ENCODE data around the gene SDR42E2.
"Not testable (repeated sequence)": the region's sequence is repeated elsewhere in the genome, so short reads cannot be mapped to it uniquely, and the experiment has no call there.

SDR42E2 gene

DNA sequence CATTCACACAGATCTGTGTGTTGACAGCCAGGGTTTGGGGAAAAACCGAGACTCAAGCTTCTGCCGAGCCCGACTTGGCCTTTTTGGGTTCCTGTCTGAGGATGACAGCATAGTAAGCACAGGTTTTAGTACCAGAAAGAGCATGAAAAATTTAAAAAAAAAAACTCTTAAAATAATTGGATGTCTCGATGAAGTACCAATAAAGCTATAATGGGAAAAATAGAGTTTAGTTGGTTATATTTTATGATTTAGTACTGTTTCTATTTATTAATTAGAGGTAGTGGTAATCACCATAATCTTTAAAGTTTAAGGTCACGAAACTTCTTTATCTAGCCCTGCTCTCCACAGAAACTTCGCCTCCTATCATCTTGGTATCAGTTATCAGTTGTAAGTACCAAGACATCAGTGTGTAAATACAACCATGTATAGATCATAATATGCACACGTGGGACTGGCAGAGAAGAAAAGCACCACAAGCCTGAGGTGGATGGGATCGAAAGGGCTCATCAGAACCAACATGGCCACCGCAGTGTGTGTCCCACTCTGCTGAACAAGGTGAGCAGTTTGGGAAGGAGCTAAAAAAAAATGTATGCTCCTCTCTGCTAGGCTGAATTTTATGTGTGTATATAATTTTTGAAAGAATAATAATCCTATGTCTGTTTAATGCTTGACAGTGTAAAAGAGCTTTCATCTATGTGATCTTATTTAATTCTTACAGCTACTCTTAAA, 29.4 kb downstream of the SDR42E2 start:
- Mint-ChIP-seq H3K27ac (peak overlapping the region; percentile 96), H3K4me1 (peaks cover 51 to 65% of the 10 kb centered on the region in 2 donors), H3K9me3 (peaks cover 11 to 12% of the 10 kb centered on the region in 2 donors), H3K27me3 (peaks cover 4 to 5% of the 10 kb centered on the region in 2 donors), H3K4me3 (peak overlapping the region; percentile 88 to 91), H3K36me3 (peaks cover 8 to 22% of the 10 kb centered on the region in 2 donors)
- DNase-seq: no peak
- no peak for ATAC-seq (replicated peaks)

DNA sequence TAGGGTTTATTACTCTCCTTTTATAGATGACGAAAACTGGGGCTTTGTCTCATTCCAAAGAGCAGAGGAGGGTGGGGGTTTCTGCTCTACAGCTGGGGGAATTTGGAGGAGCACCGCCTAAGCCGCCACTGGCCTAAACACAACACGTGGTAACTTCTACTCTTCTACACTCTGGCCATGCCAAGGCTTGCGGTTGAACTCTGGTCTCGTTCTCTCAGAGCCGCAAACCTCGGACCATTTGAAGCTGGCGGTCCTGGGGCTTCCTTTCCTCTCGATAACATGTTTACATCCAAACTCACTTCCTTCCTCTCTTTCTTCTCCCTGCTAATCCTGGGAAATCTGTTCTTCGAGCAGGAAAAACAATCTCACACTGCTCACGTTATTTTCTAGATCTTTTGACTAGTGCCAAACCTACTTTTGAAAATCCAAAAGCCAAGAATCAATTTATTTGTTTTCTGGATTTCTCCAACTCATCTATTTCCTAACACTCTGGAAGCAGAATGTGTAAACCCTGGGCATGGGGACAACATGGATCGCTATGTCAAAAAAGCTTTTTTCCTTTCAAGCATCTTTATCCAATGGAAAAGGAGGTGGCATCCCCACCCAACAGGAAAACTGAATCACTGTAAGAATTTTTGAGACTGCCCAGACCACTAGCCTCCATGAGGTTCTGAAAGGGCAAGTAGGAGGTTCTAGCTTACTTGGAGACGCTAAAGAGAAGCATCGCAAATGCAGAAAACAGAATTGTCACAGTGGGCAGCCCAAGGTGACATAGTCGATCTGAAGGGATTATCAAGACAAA, 30.2 kb downstream of the SDR42E2 start:
- peaks cover 8 to 22% of the 10 kb centered on the region in 2 donors for H3K36me3 Mint-ChIP-seq
- peak overlapping the region; percentile 73 to 91 for H3K4me3 Mint-ChIP-seq
- peak; percentile 28 to 35 for ATAC-seq (replicated peaks)
- peaks cover 50 to 65% of the 10 kb centered on the region in 2 donors for H3K4me1 Mint-ChIP-seq
- peaks cover 11 to 12% of the 10 kb centered on the region in 2 donors for H3K9me3 Mint-ChIP-seq
- H3K27me3 Mint-ChIP-seq: peaks cover 4 to 5% of the 10 kb centered on the region in 2 donors
- DNase-seq: peak; percentile 83
- H3K27ac Mint-ChIP-seq: peak overlapping the region; percentile 92

DNA sequence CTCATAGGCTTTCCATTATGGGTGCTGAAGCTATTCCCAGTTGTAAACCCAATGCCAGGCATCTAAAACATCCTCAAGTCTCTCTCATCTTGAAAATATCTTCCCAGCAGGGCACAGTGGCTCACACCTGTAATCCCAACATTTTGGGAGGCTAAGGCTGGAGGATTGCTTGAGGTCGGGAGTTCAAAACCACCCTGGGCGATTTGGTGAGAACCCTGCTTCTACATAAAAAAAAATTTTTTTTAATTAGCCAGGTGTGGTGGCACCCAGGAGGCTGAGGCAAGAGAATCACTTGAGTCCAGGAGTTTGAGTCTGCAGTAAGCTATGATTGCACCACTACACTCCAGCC, 30.7 kb downstream of the SDR42E2 start:
- peaks cover 8 to 22% of the 10 kb centered on the region in 2 donors for H3K36me3 Mint-ChIP-seq
- no peak overlapping the region for H3K4me3 Mint-ChIP-seq
- DNase-seq (no peak), ATAC-seq (replicated peaks) (no peak)
- H3K27me3 Mint-ChIP-seq: peaks cover 4 to 5% of the 10 kb centered on the region in 2 donors
- H3K27ac Mint-ChIP-seq: no peak overlapping the region
- peaks cover 49 to 63% of the 10 kb centered on the region in 2 donors for H3K4me1 Mint-ChIP-seq
- H3K9me3 Mint-ChIP-seq: peaks cover 11 to 12% of the 10 kb centered on the region in 2 donors

DNA sequence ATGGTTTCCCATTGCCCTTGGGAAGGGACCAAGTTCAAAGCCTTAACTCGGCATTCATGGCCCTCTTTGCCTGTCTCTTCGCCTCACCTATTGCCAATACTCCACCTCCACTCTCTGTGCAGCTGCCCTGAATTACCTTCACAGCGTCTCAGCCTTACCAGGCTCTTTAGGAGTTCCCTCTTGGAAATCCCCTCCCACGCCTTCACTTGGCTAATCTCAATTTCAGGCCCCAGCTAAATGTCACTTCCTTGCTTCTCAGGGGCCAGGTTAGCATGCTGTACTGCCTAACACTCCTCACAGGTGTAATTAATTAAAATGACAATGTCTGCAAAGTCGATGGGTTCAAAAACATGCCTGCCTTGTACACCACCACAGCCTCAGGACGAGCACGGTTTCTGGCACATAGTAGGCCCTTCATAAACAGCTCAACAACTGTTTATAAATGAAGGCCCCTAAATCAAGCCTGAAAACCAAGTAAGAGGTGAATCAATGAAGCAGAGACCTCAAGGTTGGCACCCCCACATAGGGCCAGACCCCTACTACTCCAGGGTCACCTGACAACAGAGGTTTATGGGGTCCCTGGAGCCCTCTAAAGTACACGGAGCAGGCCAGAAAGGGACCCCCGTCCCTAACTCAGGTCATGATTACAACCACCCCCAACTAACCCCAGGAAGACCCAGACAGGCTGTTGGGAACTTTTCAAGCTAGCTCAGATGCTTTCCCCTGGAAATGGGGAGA, 32.6 kb downstream of the SDR42E2 start:
- peaks cover 11 to 12% of the 10 kb centered on the region in 2 donors for H3K9me3 Mint-ChIP-seq
- peak overlapping the region; percentile 86 for H3K4me3 Mint-ChIP-seq
- peaks cover 4 to 5% of the 10 kb centered on the region in 2 donors for H3K27me3 Mint-ChIP-seq
- peak overlapping the region; percentile 100 for H3K27ac Mint-ChIP-seq
- peak; percentile 62 for DNase-seq
- peaks cover 8 to 22% of the 10 kb centered on the region in 2 donors for H3K36me3 Mint-ChIP-seq
- H3K4me1 Mint-ChIP-seq: peaks cover 38 to 50% of the 10 kb centered on the region in 2 donors
- ATAC-seq (replicated peaks): no peak

DNA sequence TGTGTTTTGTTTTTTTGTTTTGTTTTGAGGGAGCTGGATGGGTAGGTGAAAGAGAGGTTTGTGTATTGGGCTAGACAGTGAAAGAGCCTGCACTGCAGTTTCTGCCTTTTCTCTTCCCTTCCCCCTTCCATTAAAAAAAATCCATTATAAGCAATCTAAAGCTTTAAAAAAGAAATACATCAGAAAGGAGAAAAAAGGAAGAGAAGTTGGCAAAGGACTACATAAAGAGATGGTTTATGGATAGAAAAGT, 33.1 kb downstream of the SDR42E2 start:
- peaks cover 37 to 47% of the 10 kb centered on the region in 2 donors for H3K4me1 Mint-ChIP-seq
- peaks cover 11 to 12% of the 10 kb centered on the region in 2 donors for H3K9me3 Mint-ChIP-seq
- no peak for ATAC-seq (replicated peaks)
- H3K36me3 Mint-ChIP-seq: peaks cover 8 to 22% of the 10 kb centered on the region in 2 donors
- H3K27ac Mint-ChIP-seq: peak overlapping the region; percentile 100
- H3K27me3 Mint-ChIP-seq: peaks cover 4 to 5% of the 10 kb centered on the region in 2 donors
- H3K4me3 Mint-ChIP-seq: peak overlapping the region; percentile 86
- no peak for DNase-seq

DNA sequence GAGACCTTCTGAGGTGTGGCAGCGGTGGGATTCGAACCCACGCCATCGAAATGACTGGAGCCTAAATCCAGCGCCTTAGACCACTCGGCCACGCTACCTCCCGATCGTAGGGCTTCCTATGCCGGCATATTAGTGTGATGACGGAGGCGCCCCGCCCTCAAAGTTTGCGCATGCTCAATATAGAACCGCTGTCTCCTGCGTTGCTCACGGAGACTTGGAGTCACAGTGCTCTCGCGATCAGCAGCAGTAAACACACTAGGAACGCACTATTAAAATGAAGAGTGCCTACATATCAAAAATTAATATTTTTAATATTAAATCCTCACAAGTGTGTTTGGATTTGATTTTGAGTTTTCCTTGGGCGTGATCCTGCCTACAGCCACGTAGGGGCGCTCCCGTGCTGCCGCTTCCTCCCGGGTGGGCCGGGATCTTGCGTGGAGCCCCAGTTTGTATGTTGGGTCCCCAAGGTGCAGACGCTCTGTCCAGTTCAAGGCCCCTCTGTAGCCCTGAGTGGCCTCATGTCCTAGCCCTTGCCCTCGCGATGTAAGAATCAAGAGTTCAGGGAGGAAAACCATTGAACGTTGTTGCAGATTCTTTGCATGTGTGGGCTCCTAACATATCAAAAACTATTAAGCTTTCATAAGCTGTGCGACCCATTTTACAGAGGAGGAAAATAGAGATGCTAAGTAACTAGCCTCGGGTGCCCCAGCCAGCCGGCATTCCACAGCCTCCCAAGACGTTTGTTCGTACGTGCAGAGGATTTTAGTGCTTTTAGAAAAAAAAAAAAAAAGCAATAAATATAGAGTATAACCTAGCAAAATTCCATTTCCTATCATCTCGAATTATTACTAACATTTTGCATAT, 33.6 kb downstream of the SDR42E2 start:
- peaks cover 37 to 47% of the 10 kb centered on the region in 2 donors for H3K4me1 Mint-ChIP-seq
- H3K36me3 Mint-ChIP-seq: peaks cover 8 to 22% of the 10 kb centered on the region in 2 donors
- H3K27me3 Mint-ChIP-seq: peaks cover 4 to 5% of the 10 kb centered on the region in 2 donors
- H3K27ac Mint-ChIP-seq: peak overlapping the region; percentile 100
- DNase-seq (peak; percentile 87), ATAC-seq (replicated peaks) (peak; percentile 26 to 29)
- peak overlapping the region; percentile 86 for H3K4me3 Mint-ChIP-seq
- H3K9me3 Mint-ChIP-seq: peaks cover 11 to 12% of the 10 kb centered on the region in 2 donors

DNA sequence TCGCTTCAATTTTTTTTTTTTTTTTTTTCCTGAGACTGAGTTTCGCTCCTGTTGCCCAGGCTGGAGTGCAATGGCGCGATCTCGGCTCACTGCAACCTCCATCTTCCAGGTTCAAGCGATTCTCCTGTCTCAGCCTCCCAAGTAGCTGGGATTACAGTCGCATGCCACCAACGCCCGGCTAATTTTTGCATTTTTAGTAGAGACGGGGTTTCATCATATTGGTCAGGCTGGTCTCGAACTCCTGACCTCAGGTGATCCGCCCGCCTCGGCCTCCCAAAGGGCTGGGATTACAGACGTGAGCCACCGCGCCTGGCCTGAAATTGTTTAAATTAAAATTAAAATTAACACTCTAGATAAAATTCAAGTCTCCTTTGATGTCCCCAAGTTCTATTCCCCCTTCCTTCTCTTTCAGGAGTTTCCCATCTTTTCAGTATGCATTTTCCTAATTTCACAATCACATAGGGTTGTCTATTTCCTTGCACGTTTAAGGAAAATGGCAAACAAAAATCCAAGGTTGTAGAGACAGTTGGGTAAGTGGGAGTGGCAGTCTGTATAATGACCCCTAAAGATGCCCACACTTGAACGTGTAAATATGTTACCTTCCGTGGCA, 34.4 kb downstream of the SDR42E2 start:
- peaks cover 11 to 12% of the 10 kb centered on the region in 2 donors for H3K9me3 Mint-ChIP-seq
- H3K36me3 Mint-ChIP-seq: peaks cover 8 to 22% of the 10 kb centered on the region in 2 donors
- H3K4me3 Mint-ChIP-seq: peak overlapping the region; percentile 67 to 68
- not testable (repeated sequence) for ATAC-seq (replicated peaks); H3K27ac Mint-ChIP-seq; DNase-seq; H3K27me3 Mint-ChIP-seq
- H3K4me1 Mint-ChIP-seq: peaks cover 36 to 46% of the 10 kb centered on the region in 2 donors

DNA sequence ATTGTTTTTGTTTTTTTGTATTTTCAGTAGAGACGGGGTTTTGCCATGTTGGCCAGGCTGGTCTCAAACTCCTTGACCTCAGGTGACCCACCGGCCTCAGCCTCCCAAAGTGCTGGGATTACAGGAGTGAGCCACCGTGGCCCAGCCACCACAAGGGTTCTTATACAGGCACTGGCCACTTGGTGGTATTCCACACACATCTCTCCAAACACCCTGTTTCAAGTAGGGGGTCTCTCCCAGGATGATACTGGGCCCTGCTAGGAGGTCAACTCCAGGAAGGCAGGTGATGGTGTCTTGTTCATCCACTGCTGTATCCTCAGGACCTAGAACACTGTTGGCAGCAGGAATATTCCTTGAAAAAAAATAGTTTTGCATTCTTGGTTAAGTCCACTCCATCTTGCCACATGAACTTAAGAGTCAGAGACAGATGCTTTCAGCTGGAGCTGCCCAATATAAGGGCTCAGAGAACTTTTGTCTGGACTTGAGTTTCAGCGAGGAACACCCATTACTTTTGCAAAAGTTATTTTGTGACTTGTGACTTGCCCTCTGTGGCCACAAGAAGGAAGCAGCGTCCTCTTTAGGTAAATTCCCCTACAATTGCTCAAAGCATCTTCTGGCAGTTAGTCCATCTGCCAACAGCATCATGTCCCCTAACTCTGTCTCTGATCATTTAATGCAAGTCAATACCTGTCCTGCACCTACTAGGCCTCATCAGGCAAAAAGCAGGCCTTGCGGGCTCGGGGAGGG, 36.4 kb downstream of the SDR42E2 start:
- DNase-seq (no peak), ATAC-seq (replicated peaks) (no peak)
- peaks cover 8% of the 10 kb centered on the region in 2 donors for H3K9me3 Mint-ChIP-seq
- H3K36me3 Mint-ChIP-seq: peaks cover 5 to 18% of the 10 kb centered on the region in 2 donors
- H3K27me3 Mint-ChIP-seq: peaks cover 4 to 5% of the 10 kb centered on the region in 2 donors
- peak overlapping the region; percentile 20 for H3K27ac Mint-ChIP-seq
- no peak overlapping the region for H3K4me3 Mint-ChIP-seq
- peaks cover 23 to 30% of the 10 kb centered on the region in 2 donors for H3K4me1 Mint-ChIP-seq

DNA sequence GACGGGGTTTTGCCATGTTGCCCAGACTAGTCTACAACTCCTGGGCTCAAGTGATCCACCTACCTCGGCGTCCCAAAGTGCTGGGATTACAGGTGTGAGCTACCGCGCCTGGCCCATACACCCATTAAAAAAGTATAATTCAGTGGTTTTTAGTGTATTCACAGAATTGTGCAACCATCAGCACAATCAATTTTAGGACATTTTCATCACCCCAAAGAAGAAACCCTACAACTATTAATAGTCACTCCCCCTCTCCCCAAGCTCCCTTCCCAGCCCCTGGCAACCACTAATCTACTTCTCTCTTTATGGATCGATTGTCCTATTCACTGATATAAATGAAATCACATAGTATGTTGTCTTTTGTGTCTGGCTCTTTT, 39.9 kb downstream of the SDR42E2 start:
- ATAC-seq (replicated peaks) (no peak), DNase-seq (no peak)
- Mint-ChIP-seq H3K4me3 (no peak overlapping the region), H3K36me3 (peaks cover 0 to 1% of the 10 kb centered on the region in 2 donors), H3K4me1 (peaks cover 11 to 14% of the 10 kb centered on the region in 2 donors), H3K27ac (no peak overlapping the region), H3K9me3 (peaks cover 0 to 2% of the 10 kb centered on the region in 2 donors), H3K27me3 (no peaks in the 10 kb centered on the region)

DNA sequence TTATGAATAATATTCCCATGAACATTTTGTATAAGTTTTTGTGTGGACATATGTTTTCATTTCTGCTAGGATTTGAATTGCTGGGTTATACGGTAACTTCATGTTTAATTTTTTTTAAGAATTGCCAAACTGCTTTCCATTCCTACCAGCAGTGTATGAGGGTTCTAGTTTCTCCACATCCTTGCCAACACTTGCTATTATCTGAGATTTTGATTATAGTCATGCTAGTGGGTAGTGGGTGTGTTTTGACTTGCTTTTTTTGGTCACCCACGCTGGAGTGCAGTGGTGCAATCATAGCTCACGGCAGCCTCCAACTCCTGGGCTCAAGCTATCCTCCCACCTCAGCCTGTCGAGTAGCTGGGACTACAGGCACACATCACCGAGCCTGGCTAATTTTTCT, 40.8 kb downstream of the SDR42E2 start:
- DNase-seq: no peak
- Mint-ChIP-seq H3K4me3 (no peak overlapping the region), H3K36me3 (peaks cover 3 to 8% of the 10 kb centered on the region in 2 donors), H3K27me3 (no peaks in the 10 kb centered on the region), H3K4me1 (peaks cover 17 to 23% of the 10 kb centered on the region in 2 donors), H3K9me3 (peaks cover 0 to 2% of the 10 kb centered on the region in 2 donors), H3K27ac (no peak overlapping the region)
- no peak for ATAC-seq (replicated peaks)

DNA sequence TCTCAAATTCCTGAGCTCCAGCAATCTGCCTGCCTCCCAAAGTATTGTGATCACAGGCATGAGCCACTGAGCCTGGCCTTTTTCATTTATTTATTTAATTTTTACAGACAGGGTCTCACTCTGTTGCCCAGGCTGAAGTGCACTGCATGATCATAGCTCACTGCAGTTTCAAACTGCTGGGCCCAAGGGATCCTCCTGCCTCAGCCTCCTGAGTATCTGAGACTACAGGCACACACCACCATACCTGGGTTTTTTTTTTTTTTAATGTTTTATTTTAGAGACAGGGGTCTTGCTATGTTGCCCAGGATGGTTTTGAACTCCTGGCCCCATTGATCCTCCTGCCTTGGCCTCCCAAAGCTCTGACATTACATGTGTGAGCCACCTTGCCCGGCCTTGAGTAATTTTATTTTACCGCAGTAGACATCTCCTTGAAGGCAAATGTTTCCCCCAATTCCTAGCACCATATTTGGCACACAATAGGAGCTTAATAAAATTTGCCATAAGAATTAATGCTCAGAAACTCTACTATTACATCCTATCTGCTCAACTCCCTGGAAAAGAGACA, 41.9 kb downstream of the SDR42E2 start:
- Mint-ChIP-seq H3K36me3 (peaks cover 5 to 10% of the 10 kb centered on the region in 2 donors), H3K9me3 (peaks cover 0 to 2% of the 10 kb centered on the region in 2 donors), H3K4me1 (peaks cover 11 to 29% of the 10 kb centered on the region in 2 donors), H3K27ac (no peak overlapping the region), H3K4me3 (no peak overlapping the region), H3K27me3 (no peaks in the 10 kb centered on the region)
- DNase-seq (no peak), ATAC-seq (replicated peaks) (no peak)

DNA sequence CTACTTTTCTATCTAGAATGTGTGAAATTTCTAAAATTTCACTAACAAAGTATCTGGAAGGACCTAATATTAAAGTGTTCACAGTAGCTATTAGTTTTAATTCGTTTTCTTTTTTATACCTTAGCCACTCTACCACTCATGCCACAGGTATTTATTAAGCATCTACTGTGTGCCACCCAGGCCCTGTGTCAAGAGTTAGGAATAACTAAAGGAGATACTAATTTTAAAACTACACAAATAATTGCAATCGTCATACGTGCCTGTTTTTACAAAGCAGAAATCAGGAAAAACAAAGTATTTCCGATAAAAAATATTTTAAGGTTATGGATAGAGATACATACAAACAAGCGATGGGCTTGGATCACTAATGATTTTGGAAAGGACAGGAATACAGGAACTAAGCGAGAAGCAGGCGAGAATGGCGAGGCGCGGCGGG, 43.3 kb downstream of the SDR42E2 start:
- H3K4me3 Mint-ChIP-seq: peak overlapping the region; percentile 98 to 99
- peak overlapping the region; percentile 76 for H3K27ac Mint-ChIP-seq
- H3K4me1 Mint-ChIP-seq: peaks cover 14 to 42% of the 10 kb centered on the region in 2 donors
- peaks cover 13 to 22% of the 10 kb centered on the region in 2 donors for H3K36me3 Mint-ChIP-seq
- ATAC-seq (replicated peaks) (no peak), DNase-seq (no peak)
- peaks cover 3 to 4% of the 10 kb centered on the region in 2 donors for H3K9me3 Mint-ChIP-seq
- H3K27me3 Mint-ChIP-seq: no peaks in the 10 kb centered on the region

Data from stimulated activated naive B cell treated with anti-CD40 and anti-IgM and Interleukin-4, amounts not matched to agents 10 μg/mL and 1 μg/mL and 100 μg/mL, for 72 hours (primary cell).